C4-2B (cell line): ENCODE results near the gene CADM1.

Source experiments
- H3K27ac ChIP-seq: fragments of 450-650 bp; 2 replicates; pipeline ENCODE4 v1.5.1; 2017
- ZFX ChIP-seq: fragments of 450-650 bp; IDR thresholded peaks from 2 replicates; pipeline ENCODE4 v1.6.1; 2017
- TF ChIP-seq, protein P1 (sequence below): fragments of 450-650 bp; conservative IDR thresholded peaks from 2 replicates; pipeline ENCODE4 v1.5.1; 2017; ENCODE audit warnings: mild to moderate bottlenecking

Gene CADM1

DNA sequence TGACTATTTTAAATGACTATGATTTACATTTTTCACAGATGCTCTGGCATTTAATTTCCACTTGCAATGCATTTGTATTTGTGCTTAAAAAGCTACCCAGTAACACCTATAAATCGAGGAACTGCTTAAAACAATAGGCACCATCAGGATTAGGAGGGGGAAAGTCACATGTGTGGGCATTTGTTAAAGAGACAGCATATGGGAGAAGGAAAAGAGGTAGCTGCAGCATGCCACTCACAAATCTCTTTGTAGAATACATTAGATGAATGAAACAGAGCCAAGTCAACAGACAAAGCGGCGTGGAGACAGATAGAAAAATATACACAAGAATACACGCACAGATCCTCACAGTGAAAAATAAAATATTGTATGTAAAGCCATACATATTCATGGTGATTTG is 228.0 kb downstream of the CADM1 start:
- TF ChIP-seq, protein P1, sequence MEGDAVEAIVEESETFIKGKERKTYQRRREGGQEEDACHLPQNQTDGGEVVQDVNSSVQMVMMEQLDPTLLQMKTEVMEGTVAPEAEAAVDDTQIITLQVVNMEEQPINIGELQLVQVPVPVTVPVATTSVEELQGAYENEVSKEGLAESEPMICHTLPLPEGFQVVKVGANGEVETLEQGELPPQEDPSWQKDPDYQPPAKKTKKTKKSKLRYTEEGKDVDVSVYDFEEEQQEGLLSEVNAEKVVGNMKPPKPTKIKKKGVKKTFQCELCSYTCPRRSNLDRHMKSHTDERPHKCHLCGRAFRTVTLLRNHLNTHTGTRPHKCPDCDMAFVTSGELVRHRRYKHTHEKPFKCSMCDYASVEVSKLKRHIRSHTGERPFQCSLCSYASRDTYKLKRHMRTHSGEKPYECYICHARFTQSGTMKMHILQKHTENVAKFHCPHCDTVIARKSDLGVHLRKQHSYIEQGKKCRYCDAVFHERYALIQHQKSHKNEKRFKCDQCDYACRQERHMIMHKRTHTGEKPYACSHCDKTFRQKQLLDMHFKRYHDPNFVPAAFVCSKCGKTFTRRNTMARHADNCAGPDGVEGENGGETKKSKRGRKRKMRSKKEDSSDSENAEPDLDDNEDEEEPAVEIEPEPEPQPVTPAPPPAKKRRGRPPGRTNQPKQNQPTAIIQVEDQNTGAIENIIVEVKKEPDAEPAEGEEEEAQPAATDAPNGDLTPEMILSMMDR: no peak
- no peak for TF ChIP-seq ZFX
- no peak overlapping the region for H3K27ac ChIP-seq

DNA sequence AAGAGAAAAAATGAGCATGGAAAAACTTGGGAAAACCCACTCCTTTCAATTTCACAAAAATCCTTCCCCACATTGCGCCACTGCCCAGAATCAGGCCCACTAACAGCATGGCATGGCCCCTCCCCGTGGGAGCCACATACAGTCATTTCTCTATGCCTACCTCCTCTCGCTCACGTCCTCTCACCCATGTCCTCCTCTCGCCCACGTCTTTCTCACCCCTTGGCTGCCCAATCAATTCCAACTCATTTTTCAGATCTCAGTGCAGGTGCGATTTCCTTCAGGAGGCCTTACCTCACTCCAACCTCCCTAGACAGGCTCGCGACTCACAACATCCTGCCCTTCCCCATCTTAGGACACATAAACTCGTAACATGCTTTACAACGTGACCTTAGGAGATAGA is 229.2 kb downstream of the CADM1 start:
- no peak for TF ChIP-seq ZFX
- TF ChIP-seq, protein P1: no peak
- H3K27ac ChIP-seq: no peak overlapping the region

DNA sequence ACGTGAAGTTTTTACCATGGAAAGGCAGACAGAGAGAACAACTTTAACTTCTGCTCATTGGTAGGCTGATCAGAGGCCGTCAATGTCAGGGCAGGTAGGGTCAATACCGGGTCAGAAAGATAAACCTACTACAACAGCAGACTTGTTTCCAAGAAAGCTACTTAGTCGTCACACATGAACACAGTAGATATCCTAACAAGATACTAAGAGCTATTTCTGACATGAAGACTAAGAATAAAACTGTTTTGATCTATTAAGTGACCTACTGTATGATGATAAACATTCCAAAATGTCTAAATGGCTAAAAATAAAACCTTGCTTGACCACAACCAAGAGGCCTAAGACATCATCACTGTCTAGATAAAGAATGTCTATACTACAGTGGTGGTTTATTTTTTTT is 231.3 kb downstream of the CADM1 start:
- H3K27ac ChIP-seq: no peak overlapping the region
- TF ChIP-seq, protein P1: no peak
- no peak for TF ChIP-seq ZFX

DNA sequence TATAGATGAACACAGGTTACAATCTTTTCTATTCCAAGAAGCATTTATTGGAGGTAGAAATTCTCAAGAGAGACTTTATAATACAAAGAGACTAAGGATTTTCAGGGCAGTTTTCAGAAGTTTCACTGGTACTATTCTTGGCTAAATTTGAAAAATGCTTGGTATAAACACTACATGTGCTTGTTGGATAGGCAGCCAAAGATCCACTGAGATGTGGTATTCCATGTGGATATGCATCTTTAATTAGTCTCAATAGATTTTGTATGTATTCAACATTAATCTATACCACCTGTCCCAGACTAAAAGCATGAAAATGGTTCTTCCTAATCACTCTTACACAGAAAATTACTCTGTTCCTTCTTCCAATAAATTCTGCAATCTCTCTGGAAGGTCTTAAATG is 232.6 kb downstream of the CADM1 start:
- TF ChIP-seq ZFX: no peak
- TF ChIP-seq, protein P1: no peak
- no peak overlapping the region for H3K27ac ChIP-seq

DNA sequence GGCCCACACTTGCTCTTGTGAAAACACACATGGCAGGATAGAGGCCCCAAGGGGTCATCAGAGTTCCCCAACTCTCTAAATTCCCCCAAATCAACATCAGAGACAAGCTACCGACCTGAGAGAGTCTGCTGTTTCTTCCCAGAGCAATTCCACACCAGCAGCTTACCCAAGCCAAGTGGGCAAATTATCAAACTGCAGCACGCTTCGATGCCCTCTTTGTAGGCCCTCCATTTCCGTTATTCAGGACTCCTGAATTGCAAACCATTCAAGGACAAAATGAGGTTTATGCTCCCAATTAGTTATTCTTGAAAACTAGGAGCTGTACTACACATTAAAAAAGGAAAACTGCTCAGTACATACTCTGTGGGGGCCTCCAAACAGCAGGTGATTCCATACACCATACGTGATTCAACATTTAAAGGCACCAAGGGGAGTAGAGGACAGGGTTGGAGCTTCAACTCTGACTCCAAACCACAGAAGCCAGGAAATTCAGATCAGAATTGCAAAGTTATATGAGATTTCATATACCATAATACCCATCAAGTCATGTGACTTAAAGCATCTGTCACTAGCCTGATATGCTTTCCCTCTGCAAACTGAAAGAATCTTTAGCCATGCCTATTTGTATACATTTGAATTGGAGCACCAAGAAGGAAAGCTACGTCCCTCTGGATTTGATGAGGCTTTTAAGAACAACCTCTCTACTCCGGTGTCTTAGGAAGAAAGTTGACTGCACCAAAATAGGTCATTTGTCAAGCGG is 234.8 kb downstream of the CADM1 start:
- TF ChIP-seq, protein P1: no peak
- TF ChIP-seq ZFX: no peak
- H3K27ac ChIP-seq: no peak overlapping the region

DNA sequence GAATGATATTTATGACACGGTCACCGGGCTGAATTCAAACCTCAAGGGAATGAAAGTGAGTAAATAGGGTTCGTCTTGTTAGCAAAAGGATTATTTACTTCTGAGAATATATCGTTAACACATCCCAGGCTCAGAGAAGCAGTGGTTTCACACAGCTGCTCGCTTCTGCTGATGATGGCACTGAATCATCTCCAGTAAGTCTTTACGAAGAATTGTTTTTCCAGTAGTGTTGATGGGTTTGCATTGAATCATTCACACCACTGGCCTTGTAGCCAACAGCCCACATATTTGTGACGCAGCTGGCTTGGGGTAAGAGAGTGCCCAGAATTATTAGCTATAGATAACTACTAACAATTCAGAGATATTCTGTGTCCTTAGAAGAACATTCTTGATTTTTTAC is 236.3 kb downstream of the CADM1 start:
- TF ChIP-seq, protein P1: no peak
- TF ChIP-seq ZFX: no peak
- no peak overlapping the region for H3K27ac ChIP-seq

DNA sequence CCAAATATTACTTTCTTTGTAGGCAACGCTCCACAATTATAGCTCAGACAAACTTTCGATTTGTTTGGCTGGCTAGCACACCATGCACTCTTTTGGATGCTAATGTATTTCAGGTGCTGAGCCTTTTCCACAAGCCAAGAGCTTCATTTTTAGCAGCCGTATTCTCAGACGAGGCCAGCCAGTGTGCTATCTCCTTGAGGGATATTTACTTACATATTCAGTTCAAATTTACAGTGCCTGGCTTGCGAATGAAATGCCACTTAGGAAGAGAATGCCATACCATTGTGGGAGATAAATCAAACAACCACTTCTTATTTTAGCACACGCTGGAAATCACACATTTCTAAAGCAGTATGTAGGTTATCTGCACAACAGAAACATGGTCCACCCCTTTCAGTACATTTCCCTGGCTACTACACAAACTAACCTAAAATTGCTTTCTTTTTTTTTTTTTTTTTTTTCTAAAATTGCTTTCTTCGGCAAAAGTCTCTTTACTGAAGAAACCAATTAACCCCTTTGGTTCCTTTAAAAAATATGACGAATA is 236.9 kb downstream of the CADM1 start:
- no peak for TF ChIP-seq ZFX
- TF ChIP-seq, protein P1: no peak
- no peak overlapping the region for H3K27ac ChIP-seq
